Measurements from ENCODE around the gene FBXO48. TPM values are rescaled to one million over a fixed set of nuclear protein-coding genes. Genes with fewer than 3 reads are reported as not detected.

Gene FBXO48
- total and polyA plus RNA-seq, 12 donors, result 0.42 to 2.8 (median 1.1) TPM

- intact Hi-C loops (cut with DNase I), result no loop called here
- no peak overlapping the region for H3K27ac ChIP-seq
- no peak for TF ChIP-seq CTCF (IDR thresholded peaks at IDR 0.05)
- no peaks in the 10 kb centered on the region for H3K4me1 ChIP-seq (replicated peaks in 1 of 2)
- no peak overlapping the region for H3K4me3 ChIP-seq
- no peaks in the 10 kb centered on the region for H3K9me3 ChIP-seq (replicated peaks in 1 of 3)
- H3K27me3 ChIP-seq, result no peaks in the 10 kb centered on the region
- WGBS, 4 donors, result 73 to 84% (median 79%) methylated on average over 10 of the region's 10 CpGs
- H3K36me3 ChIP-seq (replicated peaks in 1 of 2), result no peaks in the 10 kb centered on the region
- no peak for DNase-seq
Observed at GRCh38 chr2:68426848-68427579, 40.1 kb downstream of the FBXO48 start.

GRCh38 chr2:68426446-68426845, 40.6 kb downstream of the FBXO48 start:
- TF ChIP-seq CTCF (IDR thresholded peaks at IDR 0.05) (no peak), POLR2A (IDR thresholded peaks at IDR 0.05) (no peak)
- no peaks in the 10 kb centered on the region for H3K36me3 ChIP-seq (replicated peaks in 1 of 2)
- H3K4me3 ChIP-seq, result no peak overlapping the region
- WGBS, 4 donors, result 79 to 84% (median 80%) methylated on average over 1 of the region's 1 CpG
- H3K27ac ChIP-seq, result no peak overlapping the region
- no peaks in the 10 kb centered on the region for H3K4me1 ChIP-seq (replicated peaks in 1 of 2)
- DNase-seq, result no peak
- no peaks in the 10 kb centered on the region for H3K9me3 ChIP-seq (replicated peaks in 1 of 3)
- intact Hi-C loops (cut with DNase I), result no loop called here
- no peaks in the 10 kb centered on the region for H3K27me3 ChIP-seq

GRCh38 chr2:68425503-68425902, 41.6 kb downstream of the FBXO48 start:
- Histone ChIP-seq H3K27me3 (no peaks in the 10 kb centered on the region), H3K9me3 (replicated peaks in 1 of 3) (no peaks in the 10 kb centered on the region), H3K36me3 (replicated peaks in 1 of 2) (no peaks in the 10 kb centered on the region), H3K4me3 (no peak overlapping the region), H3K4me1 (replicated peaks in 1 of 2) (no peaks in the 10 kb centered on the region), H3K27ac (no peak overlapping the region)
- DNase-seq, result no peak
- intact Hi-C loops (cut with DNase I), result no loop called here
- 70 to 79% (median 77%) methylated on average over 3 of the region's 3 CpGs for WGBS, 4 donors
- TF ChIP-seq CTCF (IDR thresholded peaks at IDR 0.05), result no peak
- no peak for TF ChIP-seq POLR2A (IDR thresholded peaks at IDR 0.05)

- Histone ChIP-seq H3K4me1 (replicated peaks in 1 of 2) (no peaks in the 10 kb centered on the region), H3K4me3 (no peak overlapping the region), H3K27ac (no peak overlapping the region), H3K9me3 (replicated peaks in 1 of 3) (no peaks in the 10 kb centered on the region), H3K27me3 (no peaks in the 10 kb centered on the region), H3K36me3 (replicated peaks in 1 of 2) (no peaks in the 10 kb centered on the region)
- 26 to 40% (median 33%) methylated on average over 2 of the region's 2 CpGs for WGBS, 4 donors
- TF ChIP-seq POLR2A (IDR thresholded peaks at IDR 0.05), result no peak
- no peak for TF ChIP-seq CTCF (IDR thresholded peaks at IDR 0.05)
- no peak for DNase-seq
- intact Hi-C loops (cut with DNase I), result no loop called here
Observed at GRCh38 chr2:68423966-68424650, 43.0 kb downstream of the FBXO48 start.

Measured in adrenal gland (tissue), 12 donors.